ENCODE data around the gene STRBP.

The STRBP gene

DNA sequence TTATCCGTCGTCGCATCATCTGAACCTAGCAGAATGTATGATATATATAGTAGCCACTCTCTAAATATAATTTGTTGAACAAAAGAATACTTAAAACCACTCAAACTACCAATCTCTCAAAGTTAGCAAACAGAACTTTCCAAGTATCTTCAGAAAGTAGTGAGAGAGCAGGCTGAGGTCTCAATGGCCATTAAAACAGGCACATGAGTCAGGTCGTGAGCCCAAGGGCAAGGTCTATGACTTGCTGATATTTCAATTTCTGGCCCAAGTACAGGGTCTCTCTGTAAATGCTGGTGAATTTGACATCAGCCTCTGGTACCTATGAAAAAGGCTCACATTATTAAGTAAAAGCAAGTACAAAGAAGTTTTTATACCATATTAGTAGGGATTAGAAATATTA lies 139.8 kb downstream of the STRBP start:
- in situ Hi-C loops (cut with MboI; ENCODE audit: low pct_unique_long_range_greater_than_20kb, low sequenced_read_pairs, unreplicated experiment): no loop called here

GRCh38 chr9:123127512-123128075 lies 140.8 kb downstream of the STRBP start:
- in situ Hi-C loops (cut with MboI; ENCODE audit: low pct_unique_long_range_greater_than_20kb, low sequenced_read_pairs, unreplicated experiment): no loop called here
- no peak for DNase-seq (ENCODE audit: low spot score)
- TF ChIP-seq CTCF (IDR thresholded peaks at IDR 0.05; ENCODE audit: extremely low read depth, insufficient read depth, missing control alignments): no peak

More for the DNA sequence above, 139.8 kb downstream of the STRBP start:
- TF ChIP-seq CTCF (IDR thresholded peaks at IDR 0.05; ENCODE audit: extremely low read depth, insufficient read depth, missing control alignments): no peak
- no peak for DNase-seq (ENCODE audit: low spot score)

DNA sequence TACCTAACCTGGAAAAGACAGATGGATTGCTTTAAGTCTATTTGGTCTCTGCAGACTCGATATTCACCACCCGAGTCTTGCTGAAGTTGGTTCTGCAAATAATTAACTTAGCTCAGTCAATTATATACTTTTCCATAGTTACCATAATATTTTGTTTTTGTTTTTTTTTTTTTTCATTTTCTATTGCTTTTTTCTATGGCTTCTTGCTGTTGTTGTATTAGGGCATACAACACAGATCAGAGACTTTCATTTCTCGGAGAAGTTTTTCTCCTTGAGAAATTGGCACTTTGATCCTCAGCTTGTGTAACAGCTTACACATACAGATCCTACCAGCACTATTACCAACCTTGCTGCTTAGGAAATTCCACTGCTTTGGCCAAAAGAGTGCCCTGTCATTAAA lies 146.9 kb downstream of the STRBP start:
- no peak for TF ChIP-seq CTCF (IDR thresholded peaks at IDR 0.05; ENCODE audit: extremely low read depth, insufficient read depth, missing control alignments)
- DNase-seq (ENCODE audit: low spot score): no peak
- in situ Hi-C loops (cut with MboI; ENCODE audit: low pct_unique_long_range_greater_than_20kb, low sequenced_read_pairs, unreplicated experiment): no loop called here

GRCh38 chr9:123120953-123121352 lies 147.4 kb downstream of the STRBP start:
- no peak for DNase-seq (ENCODE audit: low spot score)
- no peak for TF ChIP-seq CTCF (IDR thresholded peaks at IDR 0.05; ENCODE audit: extremely low read depth, insufficient read depth, missing control alignments)
- in situ Hi-C loops (cut with MboI; ENCODE audit: low pct_unique_long_range_greater_than_20kb, low sequenced_read_pairs, unreplicated experiment): no loop called here

DNA sequence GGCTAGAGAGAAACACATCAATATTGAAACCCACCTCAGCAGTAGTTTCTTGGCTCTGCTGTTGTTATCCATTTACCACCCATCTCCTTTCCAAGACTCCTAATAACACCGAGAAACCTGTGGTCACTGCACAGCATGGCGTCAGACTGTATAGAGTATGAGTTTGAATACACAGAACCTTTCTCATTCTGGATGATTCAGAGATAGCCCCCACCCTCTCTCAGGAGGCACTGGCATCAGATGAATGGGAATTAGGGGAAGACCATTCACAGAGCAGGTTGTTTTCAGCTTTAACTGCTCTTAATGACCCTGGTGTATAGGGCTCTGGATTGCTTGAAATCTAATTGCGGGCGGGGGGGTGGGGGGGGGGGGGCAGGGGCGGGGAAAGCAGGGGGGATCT lies 148.3 kb downstream of the STRBP start:
- DNase-seq (ENCODE audit: low spot score): no peak
- TF ChIP-seq CTCF (IDR thresholded peaks at IDR 0.05; ENCODE audit: extremely low read depth, insufficient read depth, missing control alignments): no peak
- in situ Hi-C loops (cut with MboI; ENCODE audit: low pct_unique_long_range_greater_than_20kb, low sequenced_read_pairs, unreplicated experiment): no loop called here

DNA sequence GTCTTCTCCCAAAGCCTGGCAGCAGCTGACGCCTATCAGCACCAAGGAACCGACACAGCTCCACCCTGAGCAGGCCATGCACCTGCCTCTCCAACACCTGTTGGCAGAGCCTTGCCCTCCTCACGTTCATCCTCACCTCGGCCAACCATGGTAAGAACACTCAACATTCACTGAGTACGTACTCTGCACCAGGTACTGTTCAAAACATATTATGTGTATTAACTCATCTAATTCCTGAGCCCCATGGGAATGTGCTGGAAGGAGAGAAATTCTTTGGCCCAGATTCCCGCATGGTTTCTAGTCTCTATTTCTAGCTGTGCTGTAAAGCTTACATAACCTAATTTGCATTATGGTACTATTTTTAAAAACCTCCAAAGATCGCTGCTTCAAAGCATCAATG lies 148.8 kb downstream of the STRBP start:
- in situ Hi-C loops (cut with MboI; ENCODE audit: low pct_unique_long_range_greater_than_20kb, low sequenced_read_pairs, unreplicated experiment): no loop called here
- TF ChIP-seq CTCF (IDR thresholded peaks at IDR 0.05; ENCODE audit: extremely low read depth, insufficient read depth, missing control alignments): no peak
- DNase-seq (ENCODE audit: low spot score): no peak

DNA sequence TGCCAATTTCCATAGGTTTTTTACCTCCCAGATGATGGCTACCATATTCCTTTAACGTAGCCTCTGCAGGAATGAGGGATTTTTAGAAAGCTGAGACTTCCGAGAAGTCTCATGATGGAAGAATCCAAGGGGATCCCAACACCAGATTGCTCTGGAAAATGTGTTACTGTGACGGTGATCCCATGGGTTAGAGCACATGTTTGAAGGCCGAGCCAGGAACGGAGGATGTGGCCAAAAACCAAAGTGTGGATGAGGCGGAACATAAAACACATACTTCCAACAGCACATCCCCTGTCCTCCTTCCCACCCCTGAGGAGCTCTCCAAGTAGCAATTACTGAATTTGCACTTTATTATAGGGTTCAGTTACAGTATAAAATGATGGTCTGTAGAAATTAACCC lies 152.3 kb downstream of the STRBP start:
- in situ Hi-C loops (cut with MboI; ENCODE audit: low pct_unique_long_range_greater_than_20kb, low sequenced_read_pairs, unreplicated experiment): no loop called here
- DNase-seq (ENCODE audit: low spot score): no peak
- no peak for TF ChIP-seq CTCF (IDR thresholded peaks at IDR 0.05; ENCODE audit: extremely low read depth, insufficient read depth, missing control alignments)
